ENCODE data around the gene TPSD1. TPM values are rescaled to one million over a fixed set of nuclear protein-coding genes. Genes with fewer than 3 reads are reported as not detected.

The TPSD1 gene
- total and polyA plus RNA-seq, 2 experiments from 2014 or later, result not detected

- peaks cover 9% of the 10 kb centered on the region for H3K27me3 ChIP-seq
- no peak overlapping the region for H3K27ac ChIP-seq
- H4K20me1 ChIP-seq (ENCODE audit: insufficient read depth, poor library complexity, severe bottlenecking), result no peaks in the 10 kb centered on the region
- H3K9me2 ChIP-seq (replicated peaks; ENCODE audit: insufficient read depth), result no peaks in the 10 kb centered on the region
- H3K4me1 ChIP-seq (ENCODE audit: insufficient read depth), result peaks cover 8% of the 10 kb centered on the region
- H2AFZ ChIP-seq, result no peak overlapping the region
- no peak overlapping the region for H3K4me3 ChIP-seq
- TF ChIP-seq, protein P1, sequence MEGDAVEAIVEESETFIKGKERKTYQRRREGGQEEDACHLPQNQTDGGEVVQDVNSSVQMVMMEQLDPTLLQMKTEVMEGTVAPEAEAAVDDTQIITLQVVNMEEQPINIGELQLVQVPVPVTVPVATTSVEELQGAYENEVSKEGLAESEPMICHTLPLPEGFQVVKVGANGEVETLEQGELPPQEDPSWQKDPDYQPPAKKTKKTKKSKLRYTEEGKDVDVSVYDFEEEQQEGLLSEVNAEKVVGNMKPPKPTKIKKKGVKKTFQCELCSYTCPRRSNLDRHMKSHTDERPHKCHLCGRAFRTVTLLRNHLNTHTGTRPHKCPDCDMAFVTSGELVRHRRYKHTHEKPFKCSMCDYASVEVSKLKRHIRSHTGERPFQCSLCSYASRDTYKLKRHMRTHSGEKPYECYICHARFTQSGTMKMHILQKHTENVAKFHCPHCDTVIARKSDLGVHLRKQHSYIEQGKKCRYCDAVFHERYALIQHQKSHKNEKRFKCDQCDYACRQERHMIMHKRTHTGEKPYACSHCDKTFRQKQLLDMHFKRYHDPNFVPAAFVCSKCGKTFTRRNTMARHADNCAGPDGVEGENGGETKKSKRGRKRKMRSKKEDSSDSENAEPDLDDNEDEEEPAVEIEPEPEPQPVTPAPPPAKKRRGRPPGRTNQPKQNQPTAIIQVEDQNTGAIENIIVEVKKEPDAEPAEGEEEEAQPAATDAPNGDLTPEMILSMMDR (IDR thresholded peaks at IDR 0.05; ENCODE audit: poor library complexity), result no peak
- TF ChIP-seq EZH2 (IDR thresholded peaks at IDR 0.05; ENCODE audit: borderline replicate concordance), result no peak
- TF ChIP-seq EZH2phosphoT487 (IDR thresholded peaks at IDR 0.05; ENCODE audit: low read depth, severe bottlenecking, unreplicated experiment), result no peak
- no peak overlapping the region for H3K4me2 ChIP-seq
- no peaks in the 10 kb centered on the region for H3K9me3 ChIP-seq (ENCODE audit: low read depth)
- 48% methylated on average over 16 of the region's 20 CpGs for WGBS (ENCODE audit: low lambda C conversion rate, missing lambda C conversion rate)
- no peaks in the 10 kb centered on the region for H3K79me2 ChIP-seq
- H3K36me3 ChIP-seq (replicated peaks; ENCODE audit: insufficient read depth, low read depth), result no peaks in the 10 kb centered on the region
- DNase-seq (ENCODE audit: low spot score), result peak; percentile 43
These were observed 33.1 kb downstream of the TPSD1 start for GRCh38 chr16:1288813-1289476.

DNA sequence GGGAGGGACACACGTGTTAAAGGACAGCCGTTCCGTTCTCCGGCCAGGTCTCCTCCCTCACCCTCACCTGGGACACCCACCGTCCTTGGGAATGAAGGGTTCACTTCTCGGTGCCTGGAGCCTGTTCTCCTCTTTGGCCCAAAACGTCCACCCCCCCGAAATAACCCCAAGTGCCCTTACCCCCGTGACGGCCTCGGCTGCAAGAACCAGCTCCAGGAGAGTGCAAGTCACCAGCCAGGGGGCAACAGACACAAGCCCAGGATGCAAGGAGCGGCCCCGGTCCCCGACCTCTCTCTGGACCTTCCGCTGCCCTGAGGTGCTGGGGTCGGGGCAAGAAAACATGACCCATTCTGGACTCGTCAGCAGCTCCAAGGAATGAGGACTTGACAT, 33.6 kb downstream of the TPSD1 start:
- no peaks in the 10 kb centered on the region for H4K20me1 ChIP-seq (ENCODE audit: insufficient read depth, poor library complexity, severe bottlenecking)
- DNase-seq (ENCODE audit: low spot score), result no peak
- H3K79me2 ChIP-seq, result no peaks in the 10 kb centered on the region
- WGBS (ENCODE audit: low lambda C conversion rate, missing lambda C conversion rate), result 32% methylated on average over 10 of the region's 17 CpGs
- no peak overlapping the region for H3K4me2 ChIP-seq
- H3K9me3 ChIP-seq (ENCODE audit: low read depth), result no peaks in the 10 kb centered on the region
- TF ChIP-seq EZH2 (IDR thresholded peaks at IDR 0.05; ENCODE audit: borderline replicate concordance) (no peak), EZH2phosphoT487 (IDR thresholded peaks at IDR 0.05; ENCODE audit: low read depth, severe bottlenecking, unreplicated experiment) (no peak)
- TF ChIP-seq, protein P1 (IDR thresholded peaks at IDR 0.05; ENCODE audit: poor library complexity), result no peak
- no peaks in the 10 kb centered on the region for H3K36me3 ChIP-seq (replicated peaks; ENCODE audit: insufficient read depth, low read depth)
- peaks cover 9% of the 10 kb centered on the region for H3K27me3 ChIP-seq
- H3K9me2 ChIP-seq (replicated peaks; ENCODE audit: insufficient read depth), result no peaks in the 10 kb centered on the region
- no peak overlapping the region for H3K27ac ChIP-seq
- H3K4me3 ChIP-seq, result no peak overlapping the region
- H2AFZ ChIP-seq, result no peak overlapping the region
- H3K4me1 ChIP-seq (ENCODE audit: insufficient read depth), result peaks cover 8% of the 10 kb centered on the region

GRCh38 chr16:1290063-1290501, 34.2 kb downstream of the TPSD1 start:
- Histone ChIP-seq H3K36me3 (replicated peaks; ENCODE audit: insufficient read depth, low read depth) (no peaks in the 10 kb centered on the region), H3K4me3 (no peak overlapping the region), H3K4me1 (ENCODE audit: insufficient read depth) (peaks cover 8% of the 10 kb centered on the region), H3K9me3 (ENCODE audit: low read depth) (no peaks in the 10 kb centered on the region), H2AFZ (no peak overlapping the region), H4K20me1 (ENCODE audit: insufficient read depth, poor library complexity, severe bottlenecking) (no peaks in the 10 kb centered on the region), H3K9me2 (replicated peaks; ENCODE audit: insufficient read depth) (no peaks in the 10 kb centered on the region), H3K79me2 (no peaks in the 10 kb centered on the region), H3K27ac (no peak overlapping the region), H3K27me3 (peaks cover 9% of the 10 kb centered on the region), H3K4me2 (no peak overlapping the region)
- WGBS (ENCODE audit: low lambda C conversion rate, missing lambda C conversion rate), result 41% methylated on average over 22 of the region's 22 CpGs
- TF ChIP-seq, protein P1 (IDR thresholded peaks at IDR 0.05; ENCODE audit: poor library complexity), result no peak
- TF ChIP-seq EZH2 (IDR thresholded peaks at IDR 0.05; ENCODE audit: borderline replicate concordance), result no peak
- no peak for TF ChIP-seq EZH2phosphoT487 (IDR thresholded peaks at IDR 0.05; ENCODE audit: low read depth, severe bottlenecking, unreplicated experiment)
- DNase-seq (ENCODE audit: low spot score), result no peak
